Stimulated activated CD4-positive, alpha-beta T cell treated with anti-CD3 and anti-CD28 coated beads, Interleukin-1b, Interleukin-23, amount 100 ng/mL, for 24 hours (primary cell): ENCODE measurements around the gene DOCK1.

Experiments
- DNase-seq, 4 experiments: peaks; one replicate each; pipeline ENCODE4 v3.0.0-alpha.2; 2020; ENCODE audit warnings: low read depth in 4 of 4, low spot score in 1 of 4

DOCK1 gene

DNA sequence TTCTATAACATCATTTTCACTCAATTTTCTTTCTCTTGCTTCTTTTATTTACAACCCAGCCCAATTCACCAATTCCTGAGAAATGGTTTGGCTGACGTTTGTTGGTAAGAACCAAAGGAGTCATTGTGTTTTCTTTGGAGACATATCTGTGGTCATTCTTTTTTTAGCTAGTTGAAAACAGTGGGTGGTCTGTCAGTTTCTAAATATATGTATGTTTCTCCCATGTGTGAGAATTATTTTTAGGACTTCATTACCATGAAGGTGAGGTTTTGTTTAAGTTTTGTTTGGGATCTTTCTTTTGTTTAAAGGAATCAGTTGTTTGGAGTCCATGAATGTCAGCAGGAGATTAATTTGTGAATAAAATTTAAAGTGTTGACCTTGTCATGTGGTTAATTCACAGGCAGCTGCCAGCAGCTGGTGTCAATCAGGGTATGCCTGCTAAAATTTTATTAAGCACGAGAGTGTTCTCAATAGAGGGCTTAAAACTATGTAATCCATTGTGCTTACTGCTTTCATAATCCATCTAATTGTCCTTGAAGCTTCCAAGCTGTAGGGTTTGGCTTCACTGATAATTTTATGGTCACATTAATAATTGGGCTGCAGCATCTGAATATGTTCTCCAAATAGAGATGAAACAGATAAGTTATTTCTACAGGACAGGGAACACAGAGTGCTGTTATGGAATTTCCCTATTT is 252.4 kb downstream of the DOCK1 start:
- DNase-seq = no peak

DNA sequence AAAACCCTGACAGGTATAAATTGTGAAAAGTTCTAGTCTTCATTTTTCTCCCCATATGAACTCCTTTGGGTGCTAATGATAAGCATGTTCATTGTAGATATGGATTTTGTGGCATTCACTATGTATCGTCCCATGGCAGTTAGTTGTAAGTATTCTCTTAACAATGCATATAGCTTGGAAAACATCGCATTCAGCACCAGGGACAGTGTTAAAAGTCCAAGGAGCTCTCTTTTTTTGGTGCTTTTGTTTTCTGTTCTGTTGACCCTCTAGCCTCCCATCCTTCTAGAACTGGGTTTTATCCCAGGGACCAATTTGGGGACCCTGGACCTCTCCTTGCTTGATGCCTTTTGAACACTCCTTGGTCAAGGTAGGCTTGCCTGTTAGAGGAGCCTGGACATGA is 253.4 kb downstream of the DOCK1 start:
- DNase-seq = no peak

DNA sequence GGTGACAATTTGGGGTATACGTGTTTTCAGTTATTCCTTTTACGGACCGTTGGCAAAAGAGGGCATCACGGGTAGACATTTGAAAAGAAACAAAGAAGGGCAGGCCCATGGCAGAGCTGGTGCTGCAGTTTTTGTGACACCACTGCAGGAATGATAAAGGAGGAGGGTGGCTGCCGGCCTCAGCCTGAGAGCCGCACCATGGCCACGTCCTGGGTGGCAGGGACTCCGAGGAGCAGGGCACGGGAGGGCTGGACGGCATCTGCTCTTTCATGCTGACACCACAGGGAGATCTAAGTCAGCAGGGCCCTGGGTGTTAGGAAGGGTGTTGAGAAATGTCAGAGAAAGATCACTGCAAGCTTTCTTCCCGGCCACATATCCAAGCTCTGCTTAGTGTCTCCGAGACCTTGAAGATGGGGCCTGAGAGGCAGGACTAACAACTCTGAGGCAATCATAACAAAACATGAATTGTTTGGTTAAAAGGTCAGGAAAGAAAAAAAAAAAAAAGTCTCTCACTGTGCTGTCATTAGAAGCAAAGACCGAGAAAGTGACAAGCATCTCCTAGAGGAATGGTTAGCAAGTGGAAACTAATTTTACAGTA is 254.5 kb downstream of the DOCK1 start:
- no peak for DNase-seq

DNA sequence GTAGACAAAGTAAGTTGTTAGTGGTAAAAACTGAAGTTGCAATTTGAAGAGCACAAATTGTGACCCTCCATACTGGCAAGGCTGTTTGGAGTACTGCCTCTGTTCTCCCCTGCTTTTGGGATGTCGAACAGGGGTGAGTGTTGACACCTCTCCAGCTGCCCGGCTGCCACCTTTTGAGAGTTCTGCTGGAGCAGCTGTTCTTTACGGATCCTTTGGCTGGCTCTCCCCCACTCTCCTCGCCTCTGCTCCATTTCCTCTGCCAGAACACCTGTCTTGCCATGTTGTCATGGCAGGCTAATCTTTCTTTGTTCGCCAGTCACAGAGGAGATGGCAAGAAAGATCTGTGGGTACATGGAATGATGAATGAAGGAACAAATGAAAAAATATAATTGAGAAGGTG is 256.3 kb downstream of the DOCK1 start:
- no peak for DNase-seq

DNA sequence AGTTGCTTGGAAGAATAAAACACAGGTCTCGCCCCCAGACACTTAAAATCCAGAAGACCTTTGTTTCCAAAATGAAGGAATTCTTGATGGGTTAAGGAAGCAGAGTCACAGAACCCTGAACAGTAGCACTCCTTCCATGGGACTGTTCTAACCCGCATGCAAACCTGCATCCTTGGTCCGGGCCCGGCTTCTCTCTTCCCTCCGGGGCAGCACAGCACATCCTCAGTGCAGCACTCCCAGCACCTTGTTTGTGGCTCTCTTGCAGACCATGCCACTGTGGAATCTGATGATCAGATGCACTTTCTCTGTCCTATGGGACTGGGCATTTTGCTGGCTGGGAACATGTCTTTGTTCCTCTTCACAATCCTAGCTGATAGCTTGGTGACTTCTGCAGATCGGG is 257.6 kb downstream of the DOCK1 start:
- DNase-seq = no peak

DNA sequence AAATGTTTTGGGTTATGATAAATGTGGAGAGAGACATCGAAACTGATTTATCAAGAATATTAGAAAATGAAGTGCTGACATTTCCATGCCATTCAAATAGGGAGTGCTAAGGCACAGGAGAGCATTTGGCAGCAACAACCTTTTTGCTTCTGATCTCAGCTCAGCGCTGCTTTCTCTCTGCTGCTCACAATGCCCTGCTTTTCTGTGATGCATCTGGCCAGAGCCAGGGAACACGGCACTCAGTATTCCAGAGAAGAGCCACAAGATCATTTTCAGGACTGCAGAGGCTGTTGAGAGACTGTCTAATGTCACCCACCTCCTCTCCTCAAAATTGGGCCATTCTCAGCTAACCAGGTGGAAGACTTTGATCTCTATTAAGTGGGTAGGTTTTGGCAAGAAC is 263.0 kb downstream of the DOCK1 start:
- no peak for DNase-seq

DNA sequence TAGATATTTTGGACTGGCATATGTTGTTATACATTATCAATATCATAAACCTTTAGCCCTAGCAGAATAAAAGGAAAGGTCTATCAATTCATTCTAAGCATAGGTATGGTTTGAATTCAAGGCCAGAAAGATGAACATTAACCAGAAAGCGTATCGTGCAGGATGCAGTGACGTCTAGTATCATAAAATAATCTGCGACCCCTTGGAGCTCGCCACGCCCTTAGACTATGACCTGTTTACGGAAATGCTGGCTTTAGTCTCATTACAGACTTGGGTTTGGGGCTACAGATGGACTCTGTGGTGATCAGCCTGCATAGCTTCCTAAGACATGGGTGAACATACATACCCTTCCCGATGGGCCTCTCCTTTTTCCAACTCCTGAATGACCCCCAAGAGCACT is 269.6 kb downstream of the DOCK1 start:
- no peak for DNase-seq

DNA sequence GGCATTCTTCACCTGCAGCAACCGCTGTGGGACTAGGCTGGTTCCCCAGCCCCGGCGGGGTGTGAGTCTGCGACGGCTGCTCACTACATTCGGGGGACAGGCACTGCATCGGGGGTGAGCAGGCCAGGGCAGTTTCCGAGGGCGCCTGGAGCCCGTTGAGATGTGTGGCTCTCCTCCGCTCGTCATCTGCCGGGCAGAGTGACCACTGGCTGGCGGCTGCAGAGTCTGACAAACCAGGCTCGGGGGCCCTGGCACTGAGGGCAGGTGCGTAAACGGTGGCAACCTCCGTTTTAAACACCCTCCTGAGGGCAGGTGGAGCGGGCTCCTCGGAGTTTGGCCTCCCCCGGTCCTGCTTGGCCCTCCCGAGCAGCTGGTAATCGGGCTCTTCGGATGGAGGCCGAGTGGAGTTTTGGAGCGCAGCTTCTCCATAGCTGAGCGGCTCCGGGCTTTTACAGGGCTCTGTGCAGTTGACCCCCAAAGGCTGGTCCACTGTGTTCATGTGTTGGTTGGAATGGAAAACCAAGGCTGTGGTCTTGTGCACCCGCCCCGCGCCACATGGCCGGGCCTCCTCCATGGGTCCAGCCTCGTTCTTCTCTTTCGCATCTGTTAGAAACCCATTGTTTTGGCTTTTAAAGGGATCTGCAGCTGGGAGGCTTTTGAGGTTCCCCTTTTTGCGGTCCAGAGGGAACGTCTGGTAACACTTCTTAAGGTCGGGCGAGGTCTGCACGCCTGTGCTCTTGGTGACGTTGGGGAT is 270.3 kb downstream of the DOCK1 start:
- no peak for DNase-seq

DNA sequence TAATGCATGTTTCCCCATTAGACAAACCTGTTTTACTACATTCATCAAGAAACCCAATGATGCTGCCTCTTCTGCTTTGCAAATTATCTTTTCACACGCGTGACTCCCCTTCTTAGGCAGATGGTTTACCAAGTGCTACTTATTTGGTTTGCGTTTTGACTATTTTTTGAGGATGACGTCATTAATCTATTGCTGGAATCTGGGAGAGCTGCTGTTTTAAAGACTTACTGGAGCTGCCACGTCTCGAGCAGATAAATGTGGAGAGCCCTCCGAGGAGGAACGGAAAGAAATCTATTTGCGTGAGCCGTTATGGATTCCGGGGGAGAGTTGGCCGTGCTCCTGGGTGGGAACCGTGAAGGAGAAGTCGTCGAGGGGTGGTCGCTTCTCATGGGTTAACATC is 271.4 kb downstream of the DOCK1 start:
- DNase-seq = no peak

DNA sequence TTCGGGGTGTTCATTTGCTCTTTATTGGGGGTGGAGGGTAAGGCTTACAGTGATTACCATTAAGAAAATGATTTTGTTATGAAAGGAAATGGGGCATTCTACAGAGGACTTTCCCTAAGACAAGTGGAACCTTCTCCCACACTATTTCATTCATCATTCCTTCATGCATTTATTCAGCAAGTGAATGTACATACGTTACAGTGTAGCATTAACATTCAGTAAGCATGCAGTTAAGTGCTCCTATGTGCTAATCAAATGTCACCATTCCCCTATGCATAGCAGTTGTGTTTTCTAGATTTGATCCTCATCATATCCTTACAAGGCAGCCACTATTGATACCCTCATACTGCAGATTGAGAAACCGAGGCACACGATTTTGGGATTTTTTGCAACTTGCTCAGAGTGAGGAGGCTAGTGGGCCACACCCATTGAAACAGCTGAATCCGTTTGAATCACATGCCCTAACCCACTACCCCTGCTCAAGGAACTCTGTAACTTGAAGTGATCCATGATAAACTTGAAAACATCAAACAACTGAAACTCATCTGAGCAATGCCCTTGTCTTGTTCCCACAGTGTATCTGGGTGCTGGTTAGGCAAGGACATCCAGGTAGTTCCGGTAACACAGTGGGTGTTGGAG is 274.5 kb downstream of the DOCK1 start:
- no peak for DNase-seq

DNA sequence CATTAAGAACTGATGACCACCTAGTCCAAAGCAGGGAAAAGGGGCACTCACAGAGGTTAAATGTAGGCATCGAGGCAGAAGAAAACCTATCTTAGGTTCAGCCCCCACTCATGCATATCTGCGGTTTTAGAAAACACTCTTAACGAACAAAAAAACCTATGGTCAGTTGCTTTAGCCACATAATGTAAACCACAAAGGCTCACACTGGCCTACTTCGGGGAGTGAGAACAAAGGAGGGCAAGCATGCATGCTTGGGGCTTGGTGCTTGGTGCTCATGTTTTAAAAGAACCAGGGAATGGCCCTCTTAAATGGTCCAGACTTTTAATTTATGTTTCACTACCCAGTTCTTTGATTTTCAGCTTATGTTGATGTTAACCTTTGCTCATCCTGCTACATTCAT is 276.9 kb downstream of the DOCK1 start:
- no peak for DNase-seq

DNA sequence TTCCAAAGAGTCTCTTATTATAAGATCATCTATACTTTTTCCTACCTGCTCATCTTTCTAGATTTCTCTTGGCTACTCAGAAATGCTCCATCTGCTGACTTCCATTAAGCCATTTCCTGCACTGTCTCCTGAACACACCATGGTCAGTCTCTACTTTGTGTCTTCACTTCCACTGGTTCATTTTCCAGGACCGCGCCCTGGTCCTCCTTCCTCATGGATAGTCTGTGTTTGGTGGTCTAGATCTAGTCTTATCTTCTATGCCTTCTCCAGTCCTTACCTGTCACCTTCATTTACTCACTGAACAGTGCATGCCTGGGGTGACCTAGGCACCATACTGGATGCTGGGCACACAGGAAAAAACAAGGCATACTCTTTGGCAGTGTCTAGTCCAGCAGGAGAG is 279.4 kb downstream of the DOCK1 start:
- no peak for DNase-seq

DNA sequence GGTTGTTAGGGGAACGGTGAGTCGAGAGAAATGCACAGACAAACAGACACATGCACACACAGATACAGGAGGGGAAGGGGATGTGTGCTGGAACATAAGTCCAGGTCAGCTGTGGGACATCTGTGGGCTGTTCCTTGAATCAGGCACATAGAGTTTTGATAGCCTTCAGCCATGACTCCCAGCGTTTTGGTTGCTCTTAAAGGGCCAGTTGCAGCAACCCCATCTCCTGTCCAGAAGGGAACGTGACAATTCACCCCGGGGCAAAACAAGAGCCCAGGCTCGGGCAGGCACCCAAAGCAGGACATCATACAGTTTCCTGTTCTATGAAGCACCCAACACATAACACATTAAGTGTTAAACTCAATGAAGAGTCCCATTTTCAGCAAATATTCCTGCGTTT is 281.6 kb downstream of the DOCK1 start:
- DNase-seq = no peak

DNA sequence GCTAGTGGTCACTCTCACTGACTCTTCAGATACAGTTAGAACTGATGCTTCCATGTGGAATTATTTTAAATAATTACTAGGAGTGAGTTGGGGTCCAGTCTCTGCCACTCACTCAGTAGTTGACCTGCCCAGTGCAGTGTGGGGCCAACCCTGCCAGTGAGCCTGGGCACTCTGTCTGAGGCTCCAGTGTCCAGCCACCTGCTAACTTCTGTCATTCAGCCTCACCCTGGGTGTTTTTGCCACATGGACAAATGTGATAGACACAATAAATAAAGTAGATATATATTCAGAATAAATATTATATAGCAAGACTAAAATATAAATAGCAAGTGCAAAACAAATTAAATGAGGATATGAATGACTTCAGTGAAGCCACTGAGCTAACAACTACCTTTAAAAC is 284.0 kb downstream of the DOCK1 start:
- DNase-seq = no peak

DNA sequence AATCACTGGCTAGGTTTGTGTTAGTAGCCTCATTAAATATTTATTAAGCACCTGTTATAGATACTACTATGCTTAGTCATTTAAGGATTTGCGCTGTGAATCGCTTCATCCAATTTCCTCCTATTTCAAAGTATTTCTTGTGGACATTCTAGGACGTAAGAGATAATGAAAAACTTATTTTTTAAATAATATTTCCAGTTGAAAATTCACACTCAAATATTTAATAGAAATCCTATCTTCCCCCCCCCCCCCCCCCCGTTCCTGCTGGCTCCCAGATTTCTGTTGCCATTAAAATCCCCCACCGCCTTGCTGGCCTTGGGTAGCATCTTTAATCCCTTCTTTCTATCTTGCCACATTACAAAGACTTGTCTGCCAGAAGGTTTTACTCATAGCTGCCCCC is 285.2 kb downstream of the DOCK1 start:
- no peak for DNase-seq

DNA sequence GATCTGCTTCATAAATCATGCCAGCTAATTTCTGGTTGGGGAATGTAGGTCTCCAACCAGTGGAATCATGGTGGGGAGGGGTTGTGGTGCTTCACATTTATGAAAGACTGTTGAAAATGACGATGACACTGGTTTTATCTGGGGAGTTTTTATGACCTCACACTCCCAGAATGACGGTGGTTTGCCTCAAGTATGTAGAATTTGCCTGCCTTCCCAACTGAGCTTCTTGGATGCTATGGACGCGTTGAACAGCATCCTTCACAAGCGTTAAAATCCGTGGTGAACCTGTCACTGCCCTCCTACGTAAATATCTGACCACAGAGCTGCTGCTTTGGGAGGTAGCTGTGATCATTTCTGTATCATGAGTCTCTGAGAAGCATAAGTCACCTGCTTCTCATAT is 287.9 kb downstream of the DOCK1 start:
- DNase-seq = no peak

DNA sequence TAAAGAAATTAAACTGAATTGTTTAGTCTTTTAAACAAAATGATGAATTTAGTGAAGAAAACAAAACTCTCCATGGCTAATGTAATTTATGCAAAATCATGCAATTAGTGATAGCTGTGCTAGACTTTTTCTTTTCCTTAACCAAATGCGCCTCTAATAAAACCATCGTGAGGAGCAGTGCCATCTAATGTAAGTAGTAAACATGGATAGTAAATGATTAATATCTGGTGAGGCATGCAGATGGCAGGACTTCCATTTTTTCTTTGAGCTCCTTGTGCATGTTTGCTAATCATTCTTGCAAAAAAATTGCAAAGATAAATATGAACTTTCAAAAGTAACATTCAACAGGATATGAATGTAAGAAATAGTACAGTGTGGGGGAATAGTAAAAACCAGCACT is 288.9 kb downstream of the DOCK1 start:
- no peak for DNase-seq

DNA sequence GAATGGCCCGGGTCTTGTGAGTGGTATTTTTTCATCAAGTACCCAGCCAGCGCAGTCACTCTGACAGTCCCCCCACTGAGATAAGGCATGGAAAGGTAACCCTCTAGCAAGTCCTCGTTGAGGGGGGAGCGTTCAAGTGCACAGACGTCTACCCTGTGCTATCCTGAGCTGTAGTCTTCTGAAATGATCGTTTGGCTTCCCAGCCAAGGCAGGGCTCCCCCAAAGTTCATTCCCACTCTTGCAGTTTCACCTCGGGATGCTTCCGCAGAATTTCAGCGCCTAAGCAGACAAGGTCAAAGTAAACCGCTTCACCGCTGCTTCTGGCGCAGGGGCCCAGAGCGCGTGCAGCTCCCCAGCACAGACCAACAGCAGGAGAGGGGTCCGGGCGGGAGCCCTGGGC is 289.4 kb downstream of the DOCK1 start:
- DNase-seq = no peak

DNA sequence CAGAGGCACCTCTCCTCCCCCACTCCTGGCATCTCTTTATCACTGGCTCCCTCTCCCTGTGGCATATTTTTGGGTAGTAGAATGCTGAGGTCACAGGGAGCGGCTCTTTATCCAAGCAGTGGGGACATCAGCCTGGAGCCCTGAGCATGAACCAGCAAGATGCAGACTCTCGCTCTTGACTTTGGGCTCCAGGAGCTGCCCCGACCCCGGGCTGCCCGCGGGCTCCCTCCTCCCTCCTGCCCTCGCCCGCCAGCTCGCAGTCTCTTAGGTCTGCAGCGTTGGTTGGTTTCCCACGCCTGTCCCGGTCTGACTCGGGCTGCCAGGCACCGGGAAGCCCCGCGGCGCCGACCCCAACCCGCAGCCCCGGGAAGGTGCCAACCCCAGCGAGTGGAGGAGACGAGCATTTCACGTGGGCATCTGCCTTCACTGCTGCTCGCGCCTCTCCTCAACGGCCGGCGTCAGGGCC is 289.8 kb downstream of the DOCK1 start:
- DNase-seq = no peak

DNA sequence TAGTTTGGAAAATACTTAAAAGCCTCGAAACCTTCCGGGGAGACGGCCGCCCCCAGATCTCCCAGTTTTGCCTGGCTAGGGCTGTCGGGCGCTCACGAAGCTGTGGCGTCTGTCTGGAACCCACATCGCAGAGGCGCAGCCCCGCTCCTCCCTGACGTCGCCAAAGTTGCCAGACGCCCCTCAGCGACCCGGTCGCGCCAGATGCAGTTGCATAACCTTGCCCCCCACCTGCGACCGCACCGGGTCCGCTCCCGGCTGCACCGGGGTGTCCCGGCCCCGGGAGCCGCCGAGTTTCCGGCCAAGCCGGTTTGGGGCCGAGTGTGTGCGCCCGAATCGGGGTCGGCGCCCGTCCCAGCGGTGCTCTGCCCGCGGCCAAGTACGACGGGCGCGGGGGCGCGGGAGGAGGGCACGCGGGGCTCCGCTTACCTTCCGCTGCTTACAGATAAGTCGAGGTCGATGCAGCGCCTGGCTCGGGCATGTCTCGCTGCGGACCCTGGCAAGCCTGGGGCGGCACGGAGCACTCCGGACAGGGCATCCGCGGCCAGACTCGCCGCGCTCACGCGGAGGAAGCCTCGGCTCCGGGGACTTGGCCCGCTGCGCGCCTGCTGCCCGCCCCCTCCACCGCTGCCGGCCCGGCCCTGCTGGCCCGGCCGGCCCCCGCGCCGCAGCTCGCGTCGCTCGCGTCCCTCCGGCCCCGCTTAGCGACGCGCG is 290.5 kb downstream of the DOCK1 start:
- DNase-seq = no peak
